ENCODE data around the gene NDST1.

The NDST1 gene

GRCh38 chr5:150596313-150596712 lies 88.4 kb downstream of the NDST1 start:
- TF ChIP-seq, protein P1, sequence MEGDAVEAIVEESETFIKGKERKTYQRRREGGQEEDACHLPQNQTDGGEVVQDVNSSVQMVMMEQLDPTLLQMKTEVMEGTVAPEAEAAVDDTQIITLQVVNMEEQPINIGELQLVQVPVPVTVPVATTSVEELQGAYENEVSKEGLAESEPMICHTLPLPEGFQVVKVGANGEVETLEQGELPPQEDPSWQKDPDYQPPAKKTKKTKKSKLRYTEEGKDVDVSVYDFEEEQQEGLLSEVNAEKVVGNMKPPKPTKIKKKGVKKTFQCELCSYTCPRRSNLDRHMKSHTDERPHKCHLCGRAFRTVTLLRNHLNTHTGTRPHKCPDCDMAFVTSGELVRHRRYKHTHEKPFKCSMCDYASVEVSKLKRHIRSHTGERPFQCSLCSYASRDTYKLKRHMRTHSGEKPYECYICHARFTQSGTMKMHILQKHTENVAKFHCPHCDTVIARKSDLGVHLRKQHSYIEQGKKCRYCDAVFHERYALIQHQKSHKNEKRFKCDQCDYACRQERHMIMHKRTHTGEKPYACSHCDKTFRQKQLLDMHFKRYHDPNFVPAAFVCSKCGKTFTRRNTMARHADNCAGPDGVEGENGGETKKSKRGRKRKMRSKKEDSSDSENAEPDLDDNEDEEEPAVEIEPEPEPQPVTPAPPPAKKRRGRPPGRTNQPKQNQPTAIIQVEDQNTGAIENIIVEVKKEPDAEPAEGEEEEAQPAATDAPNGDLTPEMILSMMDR (IDR thresholded peaks at IDR 0.05; ENCODE audit: low read depth, low read length, missing control alignments) = no peak
- DNase-seq (ENCODE audit: extremely low read depth, low read depth) = peak; percentile 22
- no peak overlapping the region for H3K4me3 ChIP-seq (replicated peaks; ENCODE audit: low read depth, low read length)

DNA sequence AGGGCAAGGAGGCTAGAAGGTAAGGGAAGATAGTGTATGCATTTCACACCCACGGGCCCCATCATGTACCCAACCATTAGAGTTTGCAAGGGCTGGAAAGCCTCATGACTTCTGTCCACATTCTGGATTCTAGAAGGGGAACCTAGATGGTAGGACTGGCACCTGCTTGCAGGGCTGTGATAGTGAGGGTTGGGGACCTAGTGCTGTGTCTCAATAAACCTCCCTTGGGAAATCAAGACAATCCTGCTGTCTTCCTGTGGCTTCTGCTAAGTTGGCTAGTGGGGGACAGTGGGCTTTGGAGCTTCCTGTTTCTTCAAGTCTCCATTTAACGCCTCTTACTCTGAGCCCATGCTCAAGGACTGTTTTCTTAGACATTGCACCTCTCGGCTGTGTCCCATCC lies 88.9 kb downstream of the NDST1 start:
- DNase-seq (ENCODE audit: extremely low read depth, low read depth) = no peak
- TF ChIP-seq, protein P1 (IDR thresholded peaks at IDR 0.05; ENCODE audit: low read depth, low read length, missing control alignments) = no peak
- no peak overlapping the region for H3K4me3 ChIP-seq (replicated peaks; ENCODE audit: low read depth, low read length)

DNA sequence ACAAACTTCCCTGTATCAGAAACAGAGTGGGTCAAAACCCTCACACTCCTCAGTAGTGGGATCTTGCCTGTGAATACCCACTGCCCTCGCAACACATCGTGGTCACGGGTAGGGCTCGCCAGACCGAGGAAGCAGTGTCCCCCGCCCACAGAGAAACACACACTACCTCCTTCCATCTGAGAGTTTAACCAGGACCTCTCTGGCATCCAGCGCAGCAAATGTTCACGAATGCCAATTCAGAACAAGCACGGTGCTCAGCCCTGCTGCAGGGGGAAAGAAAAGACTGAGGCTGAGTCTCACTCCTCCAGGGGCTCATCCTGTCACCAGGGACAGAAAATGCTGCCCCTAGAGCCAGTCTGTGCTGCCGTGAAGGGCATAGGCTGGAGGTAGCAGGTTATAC lies 90.1 kb downstream of the NDST1 start:
- no peak for DNase-seq (ENCODE audit: extremely low read depth, low read depth)
- TF ChIP-seq, protein P1 (IDR thresholded peaks at IDR 0.05; ENCODE audit: low read depth, low read length, missing control alignments) = no peak
- H3K4me3 ChIP-seq (replicated peaks; ENCODE audit: low read depth, low read length) = no peak overlapping the region

GRCh38 chr5:150598821-150599273 lies 90.9 kb downstream of the NDST1 start:
- no peak overlapping the region for H3K4me3 ChIP-seq (replicated peaks; ENCODE audit: low read depth, low read length)
- no peak for DNase-seq (ENCODE audit: extremely low read depth, low read depth)
- TF ChIP-seq, protein P1 (IDR thresholded peaks at IDR 0.05; ENCODE audit: low read depth, low read length, missing control alignments) = no peak

DNA sequence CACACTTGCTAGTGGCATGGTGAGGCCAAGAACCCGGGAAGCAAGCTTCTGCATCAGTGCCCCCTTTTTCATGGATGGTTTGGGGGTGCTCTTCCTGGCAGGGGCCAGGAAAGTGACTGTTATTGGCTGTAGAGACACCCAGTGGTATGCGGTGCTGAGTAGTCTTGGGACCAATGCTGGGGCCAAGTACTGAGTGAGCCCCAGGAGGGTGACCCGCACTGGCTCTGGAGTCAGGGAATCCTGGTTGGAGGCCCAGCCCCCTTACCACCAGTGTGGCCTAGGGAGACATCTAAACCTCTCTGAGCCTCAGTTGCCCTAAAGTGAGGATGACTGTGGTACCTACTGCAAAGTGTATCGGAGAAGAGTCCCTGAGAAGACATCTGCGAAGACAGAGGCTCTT lies 91.3 kb downstream of the NDST1 start:
- no peak for DNase-seq (ENCODE audit: extremely low read depth, low read depth)
- H3K4me3 ChIP-seq (replicated peaks; ENCODE audit: low read depth, low read length) = no peak overlapping the region
- TF ChIP-seq, protein P1 (IDR thresholded peaks at IDR 0.05; ENCODE audit: low read depth, low read length, missing control alignments) = no peak

- no peak overlapping the region for H3K4me3 ChIP-seq (replicated peaks; ENCODE audit: low read depth, low read length)
- DNase-seq (ENCODE audit: extremely low read depth, low read depth) = peak; percentile 46
- TF ChIP-seq, protein P1 (IDR thresholded peaks at IDR 0.05; ENCODE audit: low read depth, low read length, missing control alignments) = no peak
These were observed 92.1 kb downstream of the NDST1 start for GRCh38 chr5:150599917-150600511.
